ENCODE results near the gene SELP.

SELP gene

GRCh38 chr1:169620565-169620964, 9.4 kb downstream of the SELP start:
- no peak for DNase-seq (ENCODE audit: low spot score)

DNA sequence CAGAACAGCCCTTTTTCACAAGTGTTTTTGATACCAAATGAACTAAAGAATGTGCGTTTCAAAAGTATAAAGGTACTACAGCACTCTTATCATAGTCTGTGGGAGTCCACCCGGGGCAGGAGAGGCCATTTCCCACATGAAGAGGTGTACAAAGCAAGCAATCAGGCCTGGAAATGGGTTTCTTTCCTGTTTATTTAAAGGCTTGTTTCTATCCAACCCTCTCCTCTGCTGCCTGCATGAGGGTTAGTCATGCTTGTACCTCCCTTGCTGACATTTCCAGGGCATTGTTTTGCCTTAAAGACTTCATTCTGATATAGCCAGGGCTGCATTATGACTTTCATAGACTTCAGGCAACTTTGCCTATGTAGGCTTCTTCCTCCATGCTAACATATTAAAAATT, 11.6 kb downstream of the SELP start:
- DNase-seq (ENCODE audit: low spot score): no peak

- no peak for DNase-seq (ENCODE audit: low spot score)
These were observed 14.1 kb downstream of the SELP start for GRCh38 chr1:169615803-169616202.

GRCh38 chr1:169610858-169611257, 19.1 kb downstream of the SELP start:
- DNase-seq (ENCODE audit: low spot score): no peak

DNA sequence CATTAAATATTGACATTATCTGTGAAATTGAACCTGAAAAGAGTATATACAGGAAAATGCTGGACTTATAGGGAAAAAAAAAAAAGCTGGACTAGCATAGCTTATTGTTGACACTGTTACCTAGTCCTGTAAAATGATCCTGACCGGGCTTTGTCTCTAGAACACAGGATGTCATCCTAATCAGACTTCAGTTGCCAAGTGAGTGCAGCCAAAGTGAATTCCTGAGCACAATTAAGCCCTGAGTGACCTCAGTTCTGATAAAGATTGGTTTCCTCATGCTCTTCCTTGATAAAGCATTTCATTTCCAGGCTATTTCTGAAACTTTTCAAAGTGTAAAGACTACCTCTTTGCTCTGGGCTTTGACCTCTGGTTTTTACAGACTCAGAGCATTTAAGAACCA, 19.8 kb downstream of the SELP start:
- DNase-seq (ENCODE audit: low spot score): no peak

DNA sequence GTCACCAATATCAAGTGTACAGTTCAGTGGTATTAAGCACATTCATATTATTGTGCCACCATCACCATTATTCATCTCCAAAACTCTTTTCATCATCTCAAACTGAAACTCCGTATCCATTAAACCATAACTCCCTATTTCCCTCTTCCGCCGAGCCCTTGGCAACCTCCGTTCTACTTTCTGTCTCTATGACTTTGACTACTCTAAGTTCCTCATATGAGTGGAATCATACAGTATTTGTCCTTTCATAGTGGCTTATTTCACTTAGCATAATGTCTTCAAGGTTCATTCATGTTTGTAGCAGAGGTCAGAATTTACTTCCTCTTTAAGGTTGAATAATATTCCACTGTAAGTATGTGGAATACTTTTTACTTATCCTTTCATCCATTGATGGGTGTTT, 21.7 kb downstream of the SELP start:
- DNase-seq (ENCODE audit: low spot score): no peak

- DNase-seq (ENCODE audit: low spot score): no peak
These were observed 25.0 kb downstream of the SELP start for GRCh38 chr1:169604781-169605560.

DNA sequence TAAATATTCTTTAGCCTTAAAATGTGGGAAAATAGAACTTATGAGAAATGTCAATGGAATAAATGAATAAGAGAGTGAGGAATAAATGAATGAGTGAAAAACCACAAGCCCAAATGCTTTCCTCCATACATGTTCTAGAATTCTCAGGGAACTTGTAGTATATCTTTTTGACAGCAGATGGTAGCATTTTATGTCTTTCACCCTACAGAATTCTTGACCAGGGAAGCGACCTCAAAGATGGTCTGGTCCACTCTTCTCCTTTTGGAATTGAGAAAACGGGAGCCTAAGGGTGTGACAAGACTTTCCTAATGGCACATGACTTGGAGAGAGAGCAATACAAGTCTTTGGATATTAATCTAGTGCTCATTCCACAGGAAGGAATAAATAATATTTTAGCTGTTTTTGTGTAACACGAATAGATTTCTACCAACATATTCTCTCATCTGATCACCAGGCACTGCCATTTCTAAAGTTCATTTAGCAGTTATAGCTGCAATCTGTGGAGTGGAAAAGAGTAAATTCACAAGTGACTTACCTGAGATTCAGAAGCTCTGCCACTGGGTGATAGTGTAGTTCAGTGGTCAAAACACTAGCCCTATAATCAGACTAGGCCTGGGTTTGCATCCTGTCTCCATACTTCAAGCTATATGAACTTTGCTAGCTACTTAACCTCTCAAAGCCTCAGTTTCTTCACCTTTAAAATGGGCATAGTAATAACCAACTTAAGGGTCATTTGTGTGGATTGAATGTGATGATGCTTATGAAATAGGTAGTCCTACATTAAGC, 28.6 kb downstream of the SELP start:
- DNase-seq (ENCODE audit: low spot score): peak; percentile 55

- peak; percentile 35 for DNase-seq (ENCODE audit: low spot score)
These were observed 33.9 kb downstream of the SELP start for GRCh38 chr1:169595764-169596711.

GRCh38 chr1:169594391-169594790, 35.5 kb downstream of the SELP start:
- DNase-seq (ENCODE audit: low spot score): no peak

DNA sequence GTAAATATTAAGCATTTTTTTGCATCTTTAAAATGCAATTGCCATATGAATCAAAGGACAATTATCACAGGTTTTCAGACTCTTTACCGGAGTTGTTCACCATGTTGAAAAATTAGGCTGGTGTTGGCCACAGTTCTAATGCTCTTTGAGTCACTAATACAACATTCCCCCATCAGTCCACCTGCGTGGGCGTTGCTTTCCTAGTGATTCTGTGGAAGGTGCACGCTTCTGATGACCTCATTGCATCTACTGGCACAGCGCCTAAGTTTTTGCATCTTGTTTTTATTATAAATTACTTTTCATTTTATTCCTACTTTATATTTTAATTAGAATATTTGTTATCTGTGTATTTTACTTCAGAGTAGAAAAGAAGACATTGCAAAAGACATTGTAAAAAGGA, 39.0 kb downstream of the SELP start:
- DNase-seq (ENCODE audit: low spot score): no peak

- no peak for DNase-seq (ENCODE audit: low spot score)
These were observed 41.0 kb downstream of the SELP start for GRCh38 chr1:169588785-169589485.

DNA sequence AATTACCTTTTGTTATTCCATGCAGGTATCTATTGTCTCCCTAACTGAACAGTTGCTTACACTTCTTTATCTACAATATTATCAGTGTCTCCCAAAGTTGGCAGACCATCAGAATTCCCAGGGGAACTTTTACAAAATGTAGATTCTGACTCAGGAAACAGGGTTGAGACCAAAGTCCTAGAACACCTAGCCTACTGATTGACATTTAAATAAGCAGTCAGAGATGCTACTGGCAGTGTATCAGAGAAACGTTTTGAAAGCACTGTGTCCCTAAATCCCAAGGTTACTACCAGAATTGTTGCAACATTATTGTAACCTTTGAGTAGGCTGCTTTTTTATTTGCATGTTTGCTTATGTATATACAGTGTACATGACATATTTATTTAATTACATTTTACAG, 41.8 kb downstream of the SELP start:
- DNase-seq (ENCODE audit: low spot score): no peak

DNA sequence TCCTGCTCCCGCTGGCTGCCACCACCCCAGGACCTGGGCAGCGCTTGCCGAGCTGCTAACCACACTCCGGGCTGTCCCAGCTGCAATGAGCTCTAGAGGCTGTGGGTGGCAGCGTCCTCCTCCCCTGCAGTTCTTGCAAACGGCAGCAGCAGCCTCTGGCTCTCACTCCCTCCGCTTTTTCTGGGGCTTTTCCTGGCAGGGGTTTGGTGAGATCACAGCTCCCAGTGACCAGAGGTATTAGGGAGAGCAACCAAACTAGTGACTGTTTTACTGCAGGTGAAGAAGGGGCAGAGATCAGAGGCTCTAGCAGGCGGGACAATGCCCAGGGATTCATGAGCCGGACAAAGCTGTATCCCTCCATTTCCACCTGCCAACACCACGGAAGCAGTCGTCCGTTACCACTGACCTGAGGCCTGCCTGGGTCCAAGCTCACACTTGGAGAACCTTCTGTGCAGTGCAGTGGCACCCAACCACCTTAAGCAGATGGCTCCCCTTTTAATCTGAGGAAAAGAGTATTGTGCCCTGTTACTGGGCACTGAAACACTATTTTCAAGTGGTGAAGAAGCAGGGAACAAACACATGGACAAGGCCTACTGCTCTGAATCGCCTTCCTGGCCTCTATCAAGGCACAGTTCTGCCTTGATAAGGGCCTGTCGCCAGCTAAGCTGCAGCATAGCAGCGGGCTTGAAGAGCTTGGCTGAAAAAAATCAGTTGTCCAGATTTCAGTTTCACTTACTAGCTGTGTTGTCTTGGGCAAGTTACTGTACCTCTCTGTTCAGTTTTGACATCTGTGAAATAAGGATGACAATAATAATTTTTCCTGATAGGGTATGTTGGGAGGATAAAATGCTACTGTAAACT, 43.3 kb downstream of the SELP start, which contains the start of gene F5:
Gene F5, minus strand, starts transcription at position 87 of the 861 bp plus-strand sequence. CDS start 95 bp downstream, outside the sequence.
- peak; percentile 45 for DNase-seq (ENCODE audit: low spot score)

DNA sequence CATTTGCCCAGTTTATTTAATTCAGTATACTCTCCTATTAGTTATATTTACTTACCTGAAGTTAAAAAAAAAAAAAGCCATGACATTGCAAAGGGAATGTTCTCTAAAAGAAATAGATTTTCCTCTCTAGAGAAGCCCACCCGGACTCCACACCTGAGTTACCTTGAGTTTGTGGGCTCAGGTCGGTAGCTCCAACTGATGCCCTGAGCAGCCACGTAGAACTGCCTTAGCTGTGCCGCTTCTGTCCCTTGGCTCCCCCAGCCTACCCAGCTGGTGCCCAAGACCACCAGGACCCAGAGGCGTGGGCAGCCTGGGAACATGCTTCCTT, 43.9 kb downstream of the SELP start:
- DNase-seq (ENCODE audit: low spot score): no peak

- DNase-seq (ENCODE audit: low spot score): no peak
These were observed 44.7 kb downstream of the SELP start for GRCh38 chr1:169585181-169585580.

GRCh38 chr1:169584483-169585144, 45.3 kb downstream of the SELP start:
- no peak for DNase-seq (ENCODE audit: low spot score)

- no peak for DNase-seq (ENCODE audit: low spot score)
These were observed 51.8 kb downstream of the SELP start for GRCh38 chr1:169577981-169578738.

DNA sequence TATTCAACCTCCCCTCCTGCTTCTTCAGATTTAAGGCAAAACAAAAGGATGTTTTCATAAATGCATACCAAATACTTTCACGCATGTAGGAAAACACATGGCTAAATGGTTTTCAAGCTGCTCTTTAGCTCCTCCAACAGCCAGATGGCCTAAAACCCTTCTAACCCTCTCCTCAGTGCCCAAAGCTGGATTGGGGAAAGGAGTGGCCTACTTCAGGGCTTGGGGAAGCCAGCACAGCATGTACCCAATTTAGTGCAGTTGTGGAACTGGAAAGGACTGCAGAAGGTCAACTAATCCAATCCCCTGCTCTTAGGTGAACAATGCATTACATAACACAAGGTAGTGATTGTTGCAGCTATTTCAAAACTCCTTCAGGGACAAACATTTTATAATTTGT, 53.0 kb downstream of the SELP start:
- DNase-seq (ENCODE audit: low spot score): no peak

Measured in NAMALWA (cell line).